ENCODE data around the gene WNK4. TPM values are rescaled to one million over a fixed set of nuclear protein-coding genes. Genes with fewer than 3 reads are reported as not detected.
A peak's percentile ranks its signal among the peaks of the same experiment; 100 is the strongest.

The WNK4 gene
- total RNA-seq, 1 donor from 2014 or later, result 1.2 TPM

- no peak overlapping the region for H3K27ac ChIP-seq
- peaks cover 19% of the 10 kb centered on the region for H3K4me1 ChIP-seq
- DNase-seq (ENCODE audit: extremely low spot score in 2 of 2), result no peak
- no peak overlapping the region for H3K4me3 ChIP-seq
- H3K36me3 ChIP-seq, result peaks cover 0 to 31% of the 10 kb centered on the region in 2 donors
- TF ChIP-seq POLR2AphosphoS5 (IDR thresholded peaks at IDR 0.05; ENCODE audit: insufficient read depth in 1 of 2, low read depth in 1 of 2), result no peak
- TF ChIP-seq, protein P1, sequence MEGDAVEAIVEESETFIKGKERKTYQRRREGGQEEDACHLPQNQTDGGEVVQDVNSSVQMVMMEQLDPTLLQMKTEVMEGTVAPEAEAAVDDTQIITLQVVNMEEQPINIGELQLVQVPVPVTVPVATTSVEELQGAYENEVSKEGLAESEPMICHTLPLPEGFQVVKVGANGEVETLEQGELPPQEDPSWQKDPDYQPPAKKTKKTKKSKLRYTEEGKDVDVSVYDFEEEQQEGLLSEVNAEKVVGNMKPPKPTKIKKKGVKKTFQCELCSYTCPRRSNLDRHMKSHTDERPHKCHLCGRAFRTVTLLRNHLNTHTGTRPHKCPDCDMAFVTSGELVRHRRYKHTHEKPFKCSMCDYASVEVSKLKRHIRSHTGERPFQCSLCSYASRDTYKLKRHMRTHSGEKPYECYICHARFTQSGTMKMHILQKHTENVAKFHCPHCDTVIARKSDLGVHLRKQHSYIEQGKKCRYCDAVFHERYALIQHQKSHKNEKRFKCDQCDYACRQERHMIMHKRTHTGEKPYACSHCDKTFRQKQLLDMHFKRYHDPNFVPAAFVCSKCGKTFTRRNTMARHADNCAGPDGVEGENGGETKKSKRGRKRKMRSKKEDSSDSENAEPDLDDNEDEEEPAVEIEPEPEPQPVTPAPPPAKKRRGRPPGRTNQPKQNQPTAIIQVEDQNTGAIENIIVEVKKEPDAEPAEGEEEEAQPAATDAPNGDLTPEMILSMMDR (IDR thresholded peaks at IDR 0.05), result no peak
- no peak for TF ChIP-seq POLR2A (IDR thresholded peaks at IDR 0.05)
- intact Hi-C loops (cut with DNase I), result no loop called here
- no peaks in the 10 kb centered on the region for H3K27me3 ChIP-seq
- no peaks in the 10 kb centered on the region for H3K9me3 ChIP-seq
Observed at GRCh38 chr17:42779304-42779935, 990 bp upstream of the WNK4 start.

GRCh38 chr17:42780851-42781638, 635 bp downstream of the WNK4 start:
- Histone ChIP-seq H3K4me3 (peak overlapping the region; percentile 37 to 45), H3K4me1 (peaks cover 19% of the 10 kb centered on the region), H3K9me3 (no peaks in the 10 kb centered on the region), H3K27ac (no peak overlapping the region), H3K27me3 (peaks cover 4% of the 10 kb centered on the region), H3K36me3 (peaks cover 0 to 22% of the 10 kb centered on the region in 2 donors)
- intact Hi-C loops (cut with DNase I), result no loop called here
- TF ChIP-seq POLR2A (IDR thresholded peaks at IDR 0.05) (no peak), POLR2AphosphoS5 (IDR thresholded peaks at IDR 0.05; ENCODE audit: insufficient read depth in 1 of 2, low read depth in 1 of 2) (peak in 1 of 2 donors; percentile 6)
- TF ChIP-seq, protein P1 (IDR thresholded peaks at IDR 0.05), result no peak
- DNase-seq (ENCODE audit: extremely low spot score in 2 of 2), result no peak

DNA sequence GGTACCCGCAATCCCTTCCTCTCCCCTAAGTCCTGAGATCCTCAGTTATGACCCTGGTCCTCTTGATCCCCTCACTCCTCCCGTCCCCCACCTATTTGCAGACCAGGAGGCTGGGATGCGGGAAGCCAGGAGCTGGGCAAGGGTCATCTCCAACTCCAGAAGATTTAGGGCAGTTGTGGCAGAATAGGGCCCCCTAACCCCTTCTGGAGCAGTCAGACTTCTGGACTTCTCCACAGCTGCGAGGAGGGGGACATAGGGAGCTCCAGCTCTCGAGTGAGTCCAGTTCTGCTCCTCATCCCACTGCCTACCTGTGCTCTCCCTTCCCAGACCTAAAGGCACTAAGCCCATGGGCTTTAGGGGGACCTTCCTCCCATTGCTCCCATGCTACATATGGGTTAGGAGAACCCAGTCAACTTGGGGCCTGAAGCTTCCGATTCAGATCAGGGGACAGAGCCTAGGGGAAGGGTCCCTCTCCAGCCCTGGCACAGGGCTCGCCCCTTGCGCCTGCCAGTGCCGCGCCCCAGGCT, 1.3 kb downstream of the WNK4 start:
- Histone ChIP-seq H3K27ac (no peak overlapping the region), H3K36me3 (peaks cover 0 to 15% of the 10 kb centered on the region in 2 donors), H3K4me1 (peaks cover 19% of the 10 kb centered on the region), H3K4me3 (peak overlapping the region in 1 of 2 donors; percentile 45), H3K27me3 (peaks cover 4% of the 10 kb centered on the region), H3K9me3 (no peaks in the 10 kb centered on the region)
- intact Hi-C loops (cut with DNase I), result no loop called here
- DNase-seq (ENCODE audit: extremely low spot score in 2 of 2), result peak in 1 of 2 donors; percentile 82
- TF ChIP-seq POLR2AphosphoS5 (IDR thresholded peaks at IDR 0.05; ENCODE audit: insufficient read depth in 1 of 2, low read depth in 1 of 2), result no peak
- no peak for TF ChIP-seq POLR2A (IDR thresholded peaks at IDR 0.05)
- TF ChIP-seq, protein P1 (IDR thresholded peaks at IDR 0.05), result no peak

GRCh38 chr17:42782166-42783061, 2.0 kb downstream of the WNK4 start:
- H3K4me1 ChIP-seq, result peaks cover 19% of the 10 kb centered on the region

More at GRCh38 chr17:42782166-42783061, 2.0 kb downstream of the WNK4 start:
- H3K36me3 ChIP-seq, result peaks cover 0 to 15% of the 10 kb centered on the region in 2 donors
- H3K4me3 ChIP-seq, result peak overlapping the region in 1 of 2 donors; percentile 45
- peak in 1 of 2 donors; percentile 79 for DNase-seq (ENCODE audit: extremely low spot score in 2 of 2)
- no peak overlapping the region for H3K27ac ChIP-seq
- no peak for TF ChIP-seq POLR2A (IDR thresholded peaks at IDR 0.05)
- no peak for TF ChIP-seq POLR2AphosphoS5 (IDR thresholded peaks at IDR 0.05; ENCODE audit: insufficient read depth in 1 of 2, low read depth in 1 of 2)
- TF ChIP-seq, protein P1 (IDR thresholded peaks at IDR 0.05), result no peak
- H3K9me3 ChIP-seq, result no peaks in the 10 kb centered on the region
- H3K27me3 ChIP-seq, result peaks cover 4% of the 10 kb centered on the region
- intact Hi-C loops (cut with DNase I), result no loop called here
